DND-41 (cell line): Measurements from ENCODE around the gene BASP1.

Experiments
- ATAC-seq: fragments of 200-7000 bp; cut with Tn5 transposase; 3 replicates; pipeline ENCODE4 v1.9.1; 2021; ENCODE audit warnings: low read depth; ENCODE audit not compliant: insufficient read depth
- DNase-seq: peaks from one replicate; pipeline ENCODE4 v3.0.0-alpha.2; 2020
- H2AFZ ChIP-seq: 2 replicates; pipeline ENCODE4 v1.6.0; 2012; ENCODE audit warnings: low read depth, low read length
- H3K27ac ChIP-seq: 2 replicates; pipeline ENCODE4 v1.5.1; 2012; ENCODE audit warnings: low read length, inconsistent platforms
- H3K27me3 ChIP-seq: fragments of 200-600 bp; sonication (generic); 2 replicates; pipeline ENCODE4 v1.6.0; 2012; ENCODE audit warnings: low read length, mild to moderate bottlenecking, inconsistent platforms; ENCODE audit not compliant: insufficient read depth, poor library complexity
- H3K36me3 ChIP-seq: 2 replicates; pipeline ENCODE4 v1.5.1; 2012; ENCODE audit warnings: low read length, inconsistent platforms; ENCODE audit not compliant: insufficient read depth
- H3K4me1 ChIP-seq: 2 replicates; pipeline ENCODE4 v1.5.1; 2012; ENCODE audit warnings: mild to moderate bottlenecking, low read length; ENCODE audit not compliant: insufficient read depth
- H3K4me2 ChIP-seq: 2 replicates; pipeline ENCODE4 v1.6.0; 2012; ENCODE audit warnings: mild to moderate bottlenecking, moderate library complexity, low read length, inconsistent platforms; ENCODE audit not compliant: insufficient read depth
- H3K4me3 ChIP-seq, 2 experiments: fragments of 200-600 bp in 1 of 2; shearing (Covaris generic) in 1 of 2; 2 replicates each; pipeline ENCODE4 v1.5.1; 2012 to 2016; ENCODE audit warnings: inconsistent platforms in 2 of 2, low read length in 2 of 2, mild to moderate bottlenecking in 2 of 2, low read depth in 1 of 2, moderate library complexity in 1 of 2
- H3K79me2 ChIP-seq: 2 replicates; pipeline ENCODE4 v1.6.0; 2012; ENCODE audit warnings: low read length, inconsistent platforms; ENCODE audit not compliant: insufficient read depth
- H3K9ac ChIP-seq: 2 replicates; pipeline ENCODE4 v1.6.0; 2012; ENCODE audit warnings: low read depth, mild to moderate bottlenecking, inconsistent platforms, low read length, moderate library complexity
- H3K9me3 ChIP-seq: 2 replicates; pipeline ENCODE4 v1.5.1; 2012; ENCODE audit warnings: low read length, moderate library complexity, mild to moderate bottlenecking, inconsistent platforms; ENCODE audit not compliant: insufficient read depth, severe bottlenecking
- H4K20me1 ChIP-seq: 2 replicates; pipeline ENCODE4 v1.6.0; 2012; ENCODE audit warnings: low read length; ENCODE audit not compliant: insufficient read depth
- EZH2 ChIP-seq: IDR thresholded peaks from 3 replicates; pipeline ENCODE4 v1.6.1; 2012; ENCODE audit warnings: borderline replicate concordance, low read depth, mild to moderate bottlenecking, moderate library complexity, low read length, inconsistent platforms; ENCODE audit not compliant: severe bottlenecking
- TF ChIP-seq, protein P1 (sequence below): IDR thresholded peaks from 2 replicates; pipeline ENCODE4 v1.5.1; 2012; ENCODE audit warnings: borderline replicate concordance, low read length, moderate library complexity, mild to moderate bottlenecking; ENCODE audit not compliant: poor library complexity, severe bottlenecking; ENCODE audit errors: extremely low read depth

The BASP1 gene

DNA sequence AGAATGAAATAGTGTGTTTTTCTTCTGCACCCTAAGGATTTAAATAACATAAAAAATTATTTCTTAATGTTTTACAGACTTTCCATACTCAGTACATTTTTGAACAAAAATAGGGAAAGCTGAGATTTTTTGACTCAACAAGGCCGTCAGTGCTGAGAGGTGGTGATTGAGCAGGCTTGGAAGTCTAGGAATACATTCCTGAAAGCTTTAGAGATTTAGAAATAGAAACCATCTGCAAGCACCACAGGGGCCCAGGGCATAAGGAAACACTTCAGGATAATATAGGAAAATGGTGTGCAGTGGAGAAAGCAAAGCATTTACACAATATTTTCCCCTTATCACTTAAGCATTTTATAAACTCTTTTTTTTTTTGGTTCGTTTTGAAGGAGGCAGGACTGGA is 5.2 kb downstream of the BASP1 start:
- TF ChIP-seq, protein P1, sequence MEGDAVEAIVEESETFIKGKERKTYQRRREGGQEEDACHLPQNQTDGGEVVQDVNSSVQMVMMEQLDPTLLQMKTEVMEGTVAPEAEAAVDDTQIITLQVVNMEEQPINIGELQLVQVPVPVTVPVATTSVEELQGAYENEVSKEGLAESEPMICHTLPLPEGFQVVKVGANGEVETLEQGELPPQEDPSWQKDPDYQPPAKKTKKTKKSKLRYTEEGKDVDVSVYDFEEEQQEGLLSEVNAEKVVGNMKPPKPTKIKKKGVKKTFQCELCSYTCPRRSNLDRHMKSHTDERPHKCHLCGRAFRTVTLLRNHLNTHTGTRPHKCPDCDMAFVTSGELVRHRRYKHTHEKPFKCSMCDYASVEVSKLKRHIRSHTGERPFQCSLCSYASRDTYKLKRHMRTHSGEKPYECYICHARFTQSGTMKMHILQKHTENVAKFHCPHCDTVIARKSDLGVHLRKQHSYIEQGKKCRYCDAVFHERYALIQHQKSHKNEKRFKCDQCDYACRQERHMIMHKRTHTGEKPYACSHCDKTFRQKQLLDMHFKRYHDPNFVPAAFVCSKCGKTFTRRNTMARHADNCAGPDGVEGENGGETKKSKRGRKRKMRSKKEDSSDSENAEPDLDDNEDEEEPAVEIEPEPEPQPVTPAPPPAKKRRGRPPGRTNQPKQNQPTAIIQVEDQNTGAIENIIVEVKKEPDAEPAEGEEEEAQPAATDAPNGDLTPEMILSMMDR: no peak
- no peak for TF ChIP-seq EZH2
- H3K9ac ChIP-seq: no peak overlapping the region
- no peak overlapping the region for H2AFZ ChIP-seq
- ATAC-seq (no peak), DNase-seq (no peak)
- H3K4me1 ChIP-seq: no peaks in the 10 kb centered on the region
- H3K27me3 ChIP-seq: no peaks in the 10 kb centered on the region
- H3K27ac ChIP-seq: no peak overlapping the region
- no peak overlapping the region for H3K4me3 ChIP-seq
- H4K20me1 ChIP-seq: no peaks in the 10 kb centered on the region
- H3K79me2 ChIP-seq: no peaks in the 10 kb centered on the region
- H3K36me3 ChIP-seq: no peaks in the 10 kb centered on the region
- no peak overlapping the region for H3K4me2 ChIP-seq
- H3K9me3 ChIP-seq: no peaks in the 10 kb centered on the region

DNA sequence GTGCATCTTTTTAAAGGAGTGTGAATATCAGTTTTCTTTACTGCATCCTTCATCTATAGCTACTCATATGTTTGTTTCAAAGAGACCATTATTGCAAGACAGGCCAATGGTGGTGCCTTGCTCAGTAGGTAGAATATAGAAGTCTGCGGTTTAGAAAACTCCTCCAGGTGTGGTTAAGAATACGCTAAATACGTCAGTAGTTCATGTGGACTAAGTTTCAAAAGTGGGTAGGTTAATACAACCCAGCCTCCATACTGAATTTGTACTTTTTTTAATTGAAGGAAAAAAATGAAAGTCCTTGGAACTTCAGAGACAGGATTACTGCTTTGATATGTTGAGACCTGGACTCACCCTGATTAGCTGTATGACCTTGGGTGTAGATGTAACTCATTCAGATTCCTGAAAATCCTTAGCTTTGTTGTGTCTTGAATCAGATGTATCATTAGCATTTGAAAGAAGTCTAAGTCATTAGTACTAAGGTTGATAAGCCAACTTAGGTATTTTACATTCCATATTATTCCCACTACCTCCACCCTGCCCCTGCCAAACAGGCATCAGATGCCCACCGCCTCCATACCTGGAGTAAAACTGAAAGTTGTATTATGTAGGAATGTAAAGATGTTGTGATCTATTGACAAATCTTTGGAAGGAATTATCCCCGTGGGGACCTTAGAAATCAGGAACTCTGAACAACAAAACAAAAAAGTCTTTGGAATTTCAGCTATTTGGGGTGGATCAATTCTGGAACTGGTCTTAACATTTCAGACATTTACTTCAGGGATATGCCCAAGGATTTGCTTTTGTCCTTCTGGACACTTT is 6.1 kb downstream of the BASP1 start:
- H4K20me1 ChIP-seq: no peaks in the 10 kb centered on the region
- no peak overlapping the region for H3K9ac ChIP-seq
- H3K27me3 ChIP-seq: no peaks in the 10 kb centered on the region
- H3K79me2 ChIP-seq: no peaks in the 10 kb centered on the region
- no peak overlapping the region for H2AFZ ChIP-seq
- H3K4me1 ChIP-seq: no peaks in the 10 kb centered on the region
- TF ChIP-seq, protein P1: no peak
- TF ChIP-seq EZH2: no peak
- DNase-seq: no peak
- no peak overlapping the region for H3K4me3 ChIP-seq
- H3K9me3 ChIP-seq: no peaks in the 10 kb centered on the region
- H3K4me2 ChIP-seq: no peak overlapping the region
- ATAC-seq: no peak
- no peak overlapping the region for H3K27ac ChIP-seq
- no peaks in the 10 kb centered on the region for H3K36me3 ChIP-seq

DNA sequence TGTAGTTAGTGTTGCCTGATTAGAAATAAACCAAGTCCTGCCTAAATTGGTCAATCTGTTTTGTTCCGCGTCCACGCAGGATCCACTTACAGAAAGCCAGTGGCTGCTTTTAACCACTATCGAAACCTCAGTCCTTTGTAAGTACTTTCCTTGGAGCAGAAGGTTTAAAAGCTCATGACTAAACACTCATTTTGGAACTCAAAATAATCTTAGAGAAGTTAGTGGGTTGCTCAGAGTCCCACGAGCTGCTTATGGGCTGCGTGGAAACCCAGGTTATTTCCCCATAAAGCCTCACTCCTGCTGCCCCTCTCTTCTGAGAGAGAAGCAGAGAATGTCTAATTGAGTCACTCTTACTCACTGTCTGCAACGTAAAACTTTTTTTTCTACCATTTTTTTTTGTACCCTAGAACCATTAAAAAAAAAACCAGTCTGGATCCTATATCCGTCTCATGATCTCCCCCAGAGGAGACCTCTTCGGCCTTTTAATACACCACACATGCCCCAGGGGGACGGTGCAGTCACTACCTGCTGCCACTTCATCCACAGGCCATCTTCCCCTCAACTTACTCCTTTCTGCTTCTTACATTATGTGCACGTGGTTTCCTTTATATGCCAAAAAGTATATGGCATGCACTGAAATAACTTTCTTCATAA is 7.6 kb downstream of the BASP1 start:
- Histone ChIP-seq H3K27me3 (no peaks in the 10 kb centered on the region), H3K9ac (no peak overlapping the region), H3K36me3 (no peaks in the 10 kb centered on the region), H3K27ac (no peak overlapping the region), H4K20me1 (no peaks in the 10 kb centered on the region), H3K4me2 (no peak overlapping the region), H2AFZ (no peak overlapping the region), H3K79me2 (no peaks in the 10 kb centered on the region), H3K4me3 (no peak overlapping the region), H3K4me1 (no peaks in the 10 kb centered on the region), H3K9me3 (no peaks in the 10 kb centered on the region)
- ATAC-seq (no peak), DNase-seq (no peak)
- TF ChIP-seq EZH2: no peak
- TF ChIP-seq, protein P1: no peak
